AG04450 (cell line): ENCODE data around the gene CD82. TPM values are rescaled to one million over a fixed set of nuclear protein-coding genes. Genes with fewer than 3 reads are reported as not detected.

Experiments used
- CTCF ChIA-PET: fragments of 300-600, 350-600 bp; formaldehyde crosslinking; extraction: SDS; loops from one replicate; lab custom pipeline; 2022; ENCODE audit warnings: antibody characterized with exemption, inconsistent platforms; lab: Charles Lee
- POLR2A ChIA-PET: fragments of 350-600 bp; formaldehyde crosslinking; extraction: SDS; loops from one replicate; lab custom pipeline; 2021; ENCODE audit warnings: antibody characterized with exemption, inconsistent platforms; lab: Yijun Ruan, JAX
- DNase-seq: peaks from one replicate; pipeline ENCODE4 v3.0.0-alpha.2; 2011; ENCODE audit warnings: low read depth, low spot score
- H3K27ac ChIP-seq: one replicate; pipeline ENCODE4 v1.5.1; 2012; ENCODE audit warnings: low read depth, low read length, control low read depth
- H3K27me3 ChIP-seq: one replicate; pipeline ENCODE4 v1.6.0; 2012; ENCODE audit warnings: low read length; ENCODE audit not compliant: control insufficient read depth, insufficient read depth
- H3K4me3 ChIP-seq: 2 replicates; pipeline ENCODE4 v1.5.1; 2011; ENCODE audit warnings: mild to moderate bottlenecking, low read depth, low read length, control low read depth
- H3K9me3 ChIP-seq: 2 replicates; pipeline ENCODE4 v1.5.1; 2012; ENCODE audit warnings: low read length; ENCODE audit not compliant: control insufficient read depth, insufficient read depth
- CTCF ChIP-seq: IDR thresholded peaks from 2 replicates; pipeline ENCODE4 v1.5.1; 2011; ENCODE audit warnings: low read depth, low read length, control low read depth, inconsistent platforms
- polyA plus RNA-seq: library from polyadenylated mRNA; depleted of rRNA; stranded (reverse); fragments of >200 nt; gene quantifications from 2 replicates; pipeline ENCODE4 v1.2.3, GENCODE V29; 2011

The CD82 gene
- polyA plus RNA-seq, 1 experiment = 49.3 TPM

DNA sequence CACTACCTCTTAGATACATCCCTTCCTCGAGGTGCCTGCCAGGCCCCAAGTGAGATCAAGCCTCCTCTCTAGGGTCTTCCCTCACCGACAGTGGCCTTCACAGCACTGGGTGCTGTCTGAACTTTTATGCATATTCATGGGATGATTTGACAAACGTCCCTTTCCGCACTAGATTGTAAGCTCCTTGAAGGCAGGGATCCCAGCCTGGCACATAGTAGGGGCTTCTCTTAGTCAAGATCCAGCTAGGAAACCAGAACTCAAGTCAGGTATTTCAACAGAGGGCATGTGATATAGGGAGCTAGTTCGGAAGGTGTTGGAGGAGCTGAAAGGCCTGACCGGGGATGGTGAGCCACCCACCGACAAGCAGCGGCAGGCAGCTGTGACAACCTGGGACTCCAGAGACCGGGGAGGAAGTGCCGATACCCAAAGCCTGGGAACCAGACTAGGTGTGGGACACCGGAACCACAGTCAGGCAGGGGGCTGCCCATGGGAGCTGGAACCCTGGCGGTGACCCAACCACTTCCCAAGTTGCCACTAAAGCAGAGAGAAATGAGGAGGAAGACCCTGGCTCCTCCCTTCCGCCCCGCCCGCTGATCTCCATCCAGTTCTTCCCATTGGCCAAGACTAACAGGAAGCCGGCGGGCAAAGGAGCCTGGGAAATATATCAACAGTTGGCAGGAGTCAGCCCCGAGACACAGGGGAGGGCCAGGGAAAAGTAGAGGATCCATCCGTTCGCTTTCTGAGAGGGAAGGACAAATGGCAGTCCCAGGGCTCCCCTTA is 39.8 kb upstream of the CD82 start:
- H3K4me3 ChIP-seq = no peak overlapping the region
- peaks cover 14% of the 10 kb centered on the region for H3K27me3 ChIP-seq
- TF ChIP-seq CTCF = no peak
- DNase-seq = no peak
- H3K9me3 ChIP-seq = no peaks in the 10 kb centered on the region; the same call in 1 of the 2 replicates
- no peak overlapping the region for H3K27ac ChIP-seq
- POLR2A ChIA-PET = no interaction called here
- CTCF ChIA-PET = interaction anchor here (0.9 kb wide), 1 partner anchor 10 kb away, joined by 3 read pairs; no protein-coding TSS in a partner anchor

DNA sequence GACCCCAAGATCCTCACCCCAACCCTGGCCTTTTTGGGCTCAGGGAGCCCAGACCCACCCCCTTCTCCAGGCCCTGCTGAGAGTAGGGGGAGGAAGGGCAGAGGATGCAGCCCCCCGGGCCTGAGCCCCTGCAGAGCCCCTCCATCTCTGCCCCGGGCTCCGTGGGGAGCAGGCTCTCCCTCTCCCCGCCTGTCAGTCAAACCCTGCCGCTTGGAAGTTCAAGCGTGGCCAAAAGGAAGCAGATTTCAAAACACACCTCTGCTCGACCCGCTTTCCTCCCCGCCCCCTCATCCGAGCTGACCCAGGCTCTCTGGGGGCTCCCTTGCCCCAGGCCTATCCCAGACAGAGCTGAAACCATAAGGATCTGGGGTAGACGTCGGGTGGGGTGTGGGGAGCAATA is 39.0 kb upstream of the CD82 start:
- Histone ChIP-seq H3K9me3 (no peaks in the 10 kb centered on the region; the same call in 1 of the 2 replicates), H3K27ac (no peak overlapping the region), H3K4me3 (no peak overlapping the region), H3K27me3 (peaks cover 11% of the 10 kb centered on the region)
- ChIA-PET POLR2A (no interaction called here), CTCF (no interaction called here)
- DNase-seq = no peak
- no peak for TF ChIP-seq CTCF

DNA sequence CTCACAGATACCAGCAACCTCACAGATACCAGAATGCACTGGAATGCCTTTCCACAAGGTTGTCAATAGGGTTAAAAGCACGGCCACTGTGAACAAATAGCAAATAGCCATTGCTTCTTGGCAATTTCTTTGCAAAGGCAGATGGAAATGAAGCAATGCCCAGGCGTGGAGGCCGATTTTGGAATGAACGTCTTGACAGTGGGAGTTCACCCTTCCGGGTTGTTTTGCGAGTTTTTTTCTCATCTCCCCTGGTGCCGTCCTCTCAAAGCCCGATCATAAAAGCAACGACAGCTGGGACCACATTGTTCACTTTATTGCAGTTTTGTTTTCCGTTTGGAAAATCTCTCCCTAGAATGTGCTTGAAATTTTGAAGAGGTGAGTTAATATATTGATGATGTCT is 38.0 kb upstream of the CD82 start:
- H3K9me3 ChIP-seq = no peaks in the 10 kb centered on the region; the same call in 1 of the 2 replicates
- ChIA-PET CTCF (interaction anchor here (1.6 kb wide), 1 partner anchor 433 kb away, joined by 5 read pairs; no protein-coding TSS in a partner anchor), POLR2A (no interaction called here)
- peaks cover 11% of the 10 kb centered on the region for H3K27me3 ChIP-seq
- H3K4me3 ChIP-seq = no peak overlapping the region
- no peak for DNase-seq
- TF ChIP-seq CTCF = no peak
- no peak overlapping the region for H3K27ac ChIP-seq

DNA sequence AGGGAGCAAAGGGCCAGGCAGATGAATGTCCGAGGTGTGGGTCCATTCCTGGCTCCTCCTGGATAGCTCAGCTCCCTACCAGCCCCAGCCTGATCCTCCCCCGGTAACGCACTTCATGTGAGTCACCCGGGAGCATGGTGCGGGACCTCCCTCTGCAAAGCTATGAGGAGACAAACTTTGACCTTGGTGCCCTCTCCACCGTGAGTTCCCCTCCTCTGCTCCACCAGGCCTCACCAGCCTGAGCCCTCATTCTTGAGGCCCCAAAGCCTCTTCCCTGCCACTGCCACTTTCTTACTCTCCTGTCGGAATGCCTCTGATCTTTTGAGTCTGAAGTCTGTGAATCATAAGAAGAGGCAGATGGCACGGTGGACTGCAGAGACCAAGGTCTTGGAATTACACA is 37.4 kb upstream of the CD82 start:
- ChIA-PET CTCF (interaction anchor here (1.6 kb wide), 1 partner anchor 434 kb away, joined by 5 read pairs; no protein-coding TSS in a partner anchor), POLR2A (no interaction called here)
- Histone ChIP-seq H3K27ac (no peak overlapping the region), H3K9me3 (no peaks in the 10 kb centered on the region; the same call in 1 of the 2 replicates), H3K4me3 (no peak overlapping the region), H3K27me3 (peaks cover 14% of the 10 kb centered on the region)
- DNase-seq = no peak
- no peak for TF ChIP-seq CTCF

- Histone ChIP-seq H3K9me3 (no peaks in the 10 kb centered on the region; the same call in 1 of the 2 replicates), H3K27me3 (peaks cover 14% of the 10 kb centered on the region), H3K27ac (no peak overlapping the region), H3K4me3 (no peak overlapping the region)
- CTCF ChIA-PET = interaction anchor here (1.4 kb wide), 1 partner anchor 435 kb away, joined by 4 read pairs; no protein-coding TSS in a partner anchor
- POLR2A ChIA-PET = no interaction called here
- DNase-seq = no peak
- no peak for TF ChIP-seq CTCF
These were observed 36.9 kb upstream of the CD82 start for GRCh38 chr11:44528581-44528980.
